SH-SY5Y (cell line): ENCODE results near the gene SPAG7.

Experiments used
- GATA2 ChIP-seq: IDR thresholded peaks from 2 replicates; pipeline ENCODE4 v1.6.1; 2011; ENCODE audit warnings: mild to moderate bottlenecking, low read depth, low read length
- GATA3 ChIP-seq: IDR thresholded peaks from 2 replicates; pipeline ENCODE4 v1.6.1; 2011; ENCODE audit warnings: low read depth, mild to moderate bottlenecking, low read length, moderate library complexity

GRCh38 chr17:4998027-4998731, 30.6 kb upstream of the SPAG7 start:
- TF ChIP-seq GATA2 (no peak), GATA3 (no peak)
